ENCODE data around the gene DBN1.
A peak's percentile ranks its signal among the peaks of the same experiment; 100 is the strongest.

DBN1 gene

DNA sequence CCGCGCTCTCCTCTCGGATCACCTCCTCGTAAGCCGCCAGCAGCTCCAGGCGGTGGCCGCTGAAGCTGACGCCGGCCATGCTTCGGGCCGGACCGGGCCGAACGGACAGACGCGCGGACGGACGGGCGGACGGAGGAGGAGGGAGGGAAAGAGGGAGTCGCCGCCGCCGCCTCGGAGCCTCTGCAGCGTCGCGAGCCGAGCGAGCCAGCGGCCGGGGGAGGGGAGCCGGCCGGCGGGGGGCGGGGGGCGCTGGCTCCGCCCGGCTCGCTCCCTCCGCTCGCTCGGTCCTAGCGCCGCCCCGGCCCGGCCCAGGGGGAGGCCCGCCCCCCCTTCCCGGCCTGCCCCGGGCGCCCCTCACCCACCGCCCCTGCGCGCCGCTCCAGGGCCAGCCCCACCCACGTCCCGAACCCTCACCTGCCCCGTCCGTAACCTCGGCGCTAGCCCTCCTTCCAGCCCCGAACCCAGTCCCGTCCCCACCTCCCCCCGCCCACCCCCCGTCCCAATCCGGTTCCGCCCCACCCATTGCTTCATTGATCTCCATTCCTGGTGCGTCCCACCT lies at the start of gene DBN1:
Gene DBN1 (minus strand): TSS at position 192 of the 559 bp plus-strand sequence. CDS start 113 bp downstream, at position 79.
- no peak for DNase-seq (ENCODE audit: low read depth in 2 of 2)

DNA sequence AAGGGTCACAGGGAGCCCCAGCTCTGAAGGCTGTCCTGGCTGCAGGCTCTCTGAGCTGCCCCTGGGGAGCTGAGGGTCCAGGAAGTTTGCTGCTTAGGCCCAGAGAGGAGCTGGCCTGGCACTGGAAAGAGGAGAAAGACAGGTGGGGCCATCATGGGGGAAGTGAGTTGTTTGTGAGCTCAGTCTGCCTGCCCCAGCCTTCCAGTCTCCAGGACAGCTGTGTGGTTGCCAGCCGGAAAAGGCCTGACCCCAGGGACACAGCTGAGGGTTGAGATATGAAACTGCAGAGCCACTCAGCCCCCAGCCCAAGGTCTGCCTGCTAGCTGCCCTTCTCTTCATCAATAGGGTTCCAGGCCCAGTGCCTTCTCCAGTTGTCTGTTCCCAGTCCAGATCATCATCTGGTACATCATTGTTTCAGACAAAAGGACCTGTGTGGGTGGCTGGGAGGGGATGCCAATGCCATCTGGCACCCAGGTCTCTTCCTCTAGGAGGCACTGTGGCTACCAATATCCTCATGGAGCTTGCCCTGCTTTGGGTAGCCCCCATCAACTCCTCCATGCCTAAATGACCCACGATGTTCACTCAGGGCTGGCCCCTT lies 47.6 kb upstream of the DBN1 start:
- no peak for DNase-seq (ENCODE audit: low read depth in 2 of 2)

GRCh38 chr5:177520271-177520670 lies 46.8 kb upstream of the DBN1 start:
- DNase-seq (ENCODE audit: low read depth in 2 of 2), result no peak

DNA sequence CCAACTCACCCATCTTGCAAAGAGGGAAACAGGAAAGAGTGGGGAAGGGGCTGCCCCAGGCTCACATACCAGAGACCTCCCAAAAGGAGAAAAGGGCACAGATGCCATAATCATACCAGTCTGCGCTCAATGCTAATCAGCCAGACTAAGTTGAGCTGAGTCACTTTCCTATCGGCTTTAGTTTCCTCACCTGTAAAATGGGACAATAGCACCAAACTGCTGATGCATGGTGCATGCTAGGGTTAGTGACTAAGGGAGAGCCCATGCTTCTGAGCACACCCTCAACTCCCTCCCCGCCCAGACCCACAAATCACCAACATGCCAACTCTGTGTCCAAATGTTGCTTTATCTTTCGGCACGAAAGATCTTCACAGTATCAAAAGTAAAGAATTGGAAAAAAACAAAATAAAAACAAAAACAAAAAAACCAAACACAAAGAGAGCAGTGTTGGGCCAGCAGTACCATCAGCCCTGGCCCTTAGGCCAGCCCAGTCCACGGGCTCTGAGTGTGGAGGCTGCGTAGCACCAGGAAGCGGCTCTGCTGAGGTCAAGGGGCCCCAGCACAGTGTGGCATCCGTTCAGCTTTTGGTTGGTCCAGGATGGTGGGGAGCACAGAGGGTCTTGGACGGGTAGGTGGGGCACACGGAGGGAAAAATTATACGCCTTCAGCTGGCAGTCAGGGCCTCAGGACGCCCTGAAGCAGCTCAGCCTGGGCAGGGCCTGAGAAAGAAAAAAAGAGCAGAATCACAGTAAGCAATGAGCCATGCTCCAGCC lies 46.2 kb upstream of the DBN1 start:
- no peak for DNase-seq (ENCODE audit: low read depth in 2 of 2)

DNA sequence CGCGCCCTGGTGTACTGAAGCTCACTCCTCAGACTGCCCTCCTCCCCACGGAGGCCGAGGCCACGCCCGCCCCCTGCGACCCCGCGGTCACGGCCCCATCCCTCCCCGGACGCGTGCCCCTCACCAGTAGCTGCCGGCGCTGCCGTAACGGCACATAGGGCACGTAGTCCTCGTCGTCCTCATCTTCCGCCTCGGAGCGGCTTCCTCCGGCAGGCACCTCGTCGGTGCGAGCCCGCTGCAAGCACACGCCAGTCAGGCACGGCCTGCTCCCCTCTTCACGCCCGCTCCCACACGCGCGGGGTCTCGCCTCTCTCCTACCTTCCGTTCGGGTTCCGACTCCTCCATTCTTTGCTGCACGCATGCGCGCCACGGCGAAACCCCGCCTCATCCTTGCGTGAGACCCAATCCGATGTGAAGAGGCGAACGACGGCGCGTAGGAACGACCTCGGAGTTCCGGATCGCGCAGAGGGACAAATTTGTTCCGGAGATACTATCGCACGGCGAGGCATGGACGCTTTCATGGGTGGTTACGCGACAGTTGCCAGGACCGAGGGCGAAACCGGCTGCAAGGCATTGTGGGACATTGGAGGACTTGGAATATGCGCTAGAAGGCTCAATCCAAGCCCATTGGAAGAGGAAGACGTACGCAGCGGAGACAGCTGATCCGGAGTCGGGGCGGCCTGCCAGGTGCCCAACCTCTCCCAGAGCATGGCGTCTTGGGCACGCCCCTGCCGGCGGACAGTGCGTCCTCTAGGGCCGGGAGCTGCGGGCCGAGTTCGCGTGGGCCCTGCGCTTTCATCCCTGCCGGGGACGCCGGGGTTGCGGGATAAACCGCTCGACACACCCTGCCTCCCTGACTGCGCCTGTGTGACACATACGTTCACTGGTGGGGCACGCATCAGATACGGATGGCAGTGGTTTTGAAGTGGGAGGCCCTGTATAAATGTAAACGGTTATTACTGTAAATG lies 43.5 kb upstream of the DBN1 start, which contains the start of gene DDX41:
Gene DDX41 (minus strand): TSS at position 361 of the 968 bp plus-strand sequence. CDS start 16 bp downstream, at position 345.
- DNase-seq (ENCODE audit: low read depth in 2 of 2), result peak; percentile 90

DNA sequence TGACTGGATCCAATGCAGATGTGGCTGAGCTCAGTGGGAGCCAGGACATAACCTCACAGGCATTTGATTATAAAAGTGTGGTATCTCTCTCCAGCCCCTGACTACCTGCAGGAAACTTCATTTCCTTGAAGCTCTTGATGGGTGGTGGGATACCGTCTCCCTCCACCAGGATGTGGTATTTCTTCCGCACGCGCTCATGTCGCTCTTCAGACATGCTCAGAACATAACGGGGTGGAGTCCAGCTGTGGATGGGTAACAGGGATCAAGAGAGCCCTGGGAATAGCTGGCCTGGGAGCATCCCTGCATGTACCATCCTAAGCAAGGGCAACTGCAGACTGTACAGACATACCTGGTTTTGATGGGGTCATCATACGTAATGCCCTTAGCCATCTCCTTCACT lies 42.1 kb upstream of the DBN1 start:
- DNase-seq (ENCODE audit: low read depth in 2 of 2), result no peak

DNA sequence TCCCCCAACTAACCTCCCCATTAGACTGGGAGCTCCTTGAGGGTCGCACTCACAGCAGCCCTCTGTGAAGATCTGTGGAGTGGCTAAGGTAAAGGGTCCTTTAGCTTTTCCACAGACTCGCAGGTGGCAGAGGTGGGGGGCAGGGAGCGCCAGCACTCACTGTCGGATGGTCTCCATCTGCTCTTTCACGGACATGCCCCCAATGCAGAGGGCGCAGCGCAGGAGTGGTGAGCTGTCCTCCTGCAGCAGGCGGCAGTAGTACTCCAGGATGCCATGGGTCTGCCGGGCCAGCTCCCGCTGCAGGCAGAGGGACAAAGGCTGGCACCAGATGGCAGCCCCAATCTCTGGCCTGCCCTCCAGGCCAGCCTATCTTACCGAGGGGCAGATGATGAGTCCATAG lies 41.1 kb upstream of the DBN1 start:
- no peak for DNase-seq (ENCODE audit: low read depth in 2 of 2)

DNA sequence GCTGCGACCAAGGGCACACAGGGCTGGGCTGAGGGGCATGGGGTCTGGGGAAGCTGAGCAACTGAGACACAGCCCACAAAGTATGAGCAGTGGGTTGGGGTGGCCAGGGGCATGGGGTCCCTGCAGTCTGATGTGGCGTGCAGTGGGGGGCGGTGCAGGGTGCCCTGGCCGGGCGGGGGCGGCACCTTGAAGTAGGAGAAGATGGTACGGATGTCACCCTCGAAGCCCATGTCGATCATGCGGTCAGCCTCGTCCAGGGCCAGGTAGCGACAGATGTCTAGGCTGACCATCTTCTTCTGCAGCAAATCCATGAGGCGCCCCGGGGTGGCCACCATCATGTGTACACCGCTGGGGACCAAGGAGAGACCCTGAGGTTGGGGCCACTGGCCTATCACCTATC lies 40.1 kb upstream of the DBN1 start:
- no peak for DNase-seq (ENCODE audit: low read depth in 2 of 2)

DNA sequence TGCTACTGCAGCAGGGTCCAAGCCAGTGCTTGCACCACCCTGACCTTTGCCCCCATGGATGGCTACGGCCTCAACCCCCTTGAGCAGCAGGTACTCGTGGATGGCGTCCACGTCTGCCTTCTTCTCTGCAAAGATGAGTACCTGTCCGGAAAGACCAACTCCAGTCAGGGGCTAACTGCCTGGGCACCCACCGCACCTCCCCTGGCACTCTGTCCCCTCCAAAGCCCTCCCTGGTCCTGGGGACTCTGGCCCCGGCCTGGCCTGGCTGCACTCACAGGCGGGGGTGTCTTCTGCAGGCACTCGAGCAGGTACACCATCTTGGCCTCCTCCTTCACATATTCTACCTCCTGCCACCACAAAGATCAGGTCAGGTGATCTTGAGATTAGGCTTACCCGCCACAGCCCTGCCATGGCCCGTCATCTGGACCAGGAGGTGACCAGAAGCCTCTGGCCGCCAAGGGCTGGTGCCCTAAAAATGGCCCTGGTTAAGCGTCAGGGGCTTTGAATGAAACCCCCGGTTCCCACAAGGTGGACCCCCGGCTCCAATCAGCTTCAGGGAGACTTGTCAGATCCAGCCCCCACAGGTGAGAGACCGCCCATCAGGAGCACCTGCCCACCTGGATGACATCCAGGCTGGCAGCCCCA lies 39.4 kb upstream of the DBN1 start:
- no peak for DNase-seq (ENCODE audit: low read depth in 2 of 2)

- DNase-seq (ENCODE audit: low read depth in 2 of 2), result no peak
Measured at GRCh38 chr5:177511796-177512675, 38.6 kb upstream of the DBN1 start.

- no peak for DNase-seq (ENCODE audit: low read depth in 2 of 2)
Measured at GRCh38 chr5:177511181-177511580, 37.7 kb upstream of the DBN1 start.

DNA sequence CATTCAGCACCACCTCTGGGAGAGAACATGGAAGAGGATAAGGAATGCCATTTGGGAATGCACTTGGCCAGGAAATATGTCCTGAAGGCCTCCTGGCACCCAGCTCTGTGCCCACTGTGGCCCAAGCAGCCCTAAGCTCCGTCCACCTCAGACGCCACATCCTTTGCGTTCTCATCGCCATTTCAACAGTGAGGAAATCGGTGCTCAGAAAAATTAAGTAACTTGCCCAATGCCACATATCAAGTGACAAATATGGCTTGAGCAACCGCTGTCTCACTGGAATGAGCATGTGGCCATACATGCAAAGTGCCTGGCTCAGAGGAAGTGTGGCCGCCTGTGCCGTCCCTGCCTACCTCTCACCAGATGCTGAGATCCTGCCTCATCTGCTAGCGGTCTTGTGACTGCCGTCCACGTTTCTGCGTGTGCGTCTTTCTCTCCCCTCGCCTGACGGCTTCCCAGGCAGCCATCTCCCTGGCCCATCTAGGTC lies 37.2 kb upstream of the DBN1 start:
- no peak for DNase-seq (ENCODE audit: low read depth in 2 of 2)

GRCh38 chr5:177509991-177510566 lies 36.6 kb upstream of the DBN1 start:
- no peak for DNase-seq (ENCODE audit: low read depth in 2 of 2)

DNA sequence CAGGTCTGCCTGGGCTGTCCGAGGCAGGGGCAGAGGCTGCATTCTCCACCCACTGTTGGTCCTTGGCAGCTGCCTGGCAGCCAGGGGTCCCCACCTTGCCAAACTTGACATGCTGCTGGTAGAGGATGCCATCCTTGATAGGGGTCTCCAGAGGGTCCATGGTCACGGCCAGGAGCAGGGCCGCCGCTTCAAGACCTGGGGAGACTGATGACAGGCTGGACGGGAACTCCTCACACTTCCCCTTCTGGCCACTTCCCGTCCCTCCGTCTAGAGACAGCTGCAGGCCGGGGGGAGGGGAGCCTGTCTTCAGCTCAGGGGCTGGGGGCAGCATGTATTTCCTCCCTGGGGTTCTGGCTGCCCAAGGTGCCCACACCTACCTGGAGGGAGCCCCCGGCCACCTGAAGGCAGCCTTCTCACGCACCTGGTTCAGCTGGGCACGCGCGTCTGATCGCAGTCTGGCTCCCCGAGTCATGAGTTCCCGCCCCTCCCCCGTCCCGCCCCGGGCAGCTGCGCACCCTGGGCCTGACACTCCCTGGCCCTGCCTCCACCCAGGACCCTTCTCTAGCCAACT lies 36.0 kb upstream of the DBN1 start, which contains the start of gene DOK3:
Gene DOK3 (minus strand): TSS at position 446 of the 571 bp plus-strand sequence. CDS start 286 bp downstream, at position 160.
- DNase-seq (ENCODE audit: low read depth in 2 of 2), result no peak

- DNase-seq (ENCODE audit: low read depth in 2 of 2), result no peak
Measured at GRCh38 chr5:177508837-177509236, 35.4 kb upstream of the DBN1 start.

DNA sequence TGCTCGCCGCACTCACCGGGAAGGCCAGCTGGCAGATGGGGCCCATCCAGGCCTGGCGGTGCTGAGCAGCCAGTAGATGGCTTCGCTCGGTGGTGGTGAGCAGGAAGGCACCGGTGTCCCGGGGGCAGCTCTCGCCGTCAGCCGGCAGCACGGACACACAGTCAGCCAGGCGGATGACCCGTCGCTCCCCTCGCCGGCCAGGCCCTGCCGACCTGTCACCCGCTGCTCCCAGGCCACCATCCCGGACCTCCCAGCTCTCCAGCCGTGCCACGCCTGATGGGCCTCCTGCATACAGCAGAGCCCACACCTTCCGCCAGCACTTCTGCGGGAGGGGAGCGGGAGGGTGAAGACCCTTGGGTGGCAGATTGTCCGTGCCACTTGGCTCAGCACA lies 34.8 kb upstream of the DBN1 start:
- DNase-seq (ENCODE audit: low read depth in 2 of 2), result no peak

DNA sequence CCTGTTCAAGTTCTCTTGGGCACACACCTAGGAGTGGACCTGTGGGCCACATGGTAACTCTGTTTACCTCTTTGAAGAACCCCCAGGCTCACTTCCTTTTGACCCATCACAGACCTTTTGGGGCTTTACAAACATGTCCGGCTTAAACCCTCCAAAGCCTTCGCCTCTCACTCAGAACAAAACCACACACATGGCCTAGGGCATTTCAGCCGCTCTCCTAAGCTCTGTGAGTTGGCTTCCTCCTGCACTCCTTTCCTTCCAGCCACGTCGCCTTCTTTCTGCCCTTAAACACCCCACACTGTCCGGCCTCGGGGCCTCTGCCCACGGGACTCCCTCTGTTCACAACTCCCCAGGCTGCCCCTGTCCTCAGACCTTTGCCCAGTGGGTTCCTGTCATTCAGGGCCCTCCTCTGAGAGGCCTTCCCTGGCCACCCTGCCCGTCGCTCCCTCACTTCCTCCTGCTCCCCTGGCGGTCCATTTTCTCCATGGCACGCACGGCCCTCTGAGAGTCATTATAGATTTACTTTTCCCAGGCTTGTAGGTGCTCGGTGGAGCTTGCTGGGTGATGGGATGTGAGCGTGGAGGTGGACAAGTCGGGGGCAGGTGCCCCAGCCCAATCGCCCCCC lies 34.3 kb upstream of the DBN1 start:
- DNase-seq (ENCODE audit: low read depth in 2 of 2), result no peak

GRCh38 chr5:177507165-177507564 lies 33.7 kb upstream of the DBN1 start:
- no peak for DNase-seq (ENCODE audit: low read depth in 2 of 2)

DNA sequence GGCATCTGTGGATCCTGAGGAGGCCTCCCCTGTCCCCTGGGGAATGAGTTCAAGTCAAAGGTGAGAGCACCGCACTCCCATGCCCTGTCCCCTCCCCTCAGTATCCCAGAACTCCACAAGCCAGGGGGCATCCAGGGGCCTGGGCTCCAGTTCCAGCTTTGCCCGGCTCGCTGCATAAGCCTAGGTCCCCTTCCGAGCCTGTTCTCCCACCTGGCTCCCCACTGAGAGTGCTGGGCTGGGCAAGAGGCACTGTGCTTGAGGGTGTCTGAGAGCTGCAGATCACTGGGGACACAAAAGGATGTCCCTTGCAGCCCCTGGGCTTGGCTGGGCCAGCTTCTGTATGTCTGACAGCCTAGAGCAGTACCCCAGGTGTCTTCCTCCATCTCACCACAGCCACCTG lies 31.6 kb upstream of the DBN1 start:
- no peak for DNase-seq (ENCODE audit: low read depth in 2 of 2)

Measured in stimulated activated CD8-positive, alpha-beta memory T cell treated with anti-CD3 and anti-CD28 coated beads, Interleukin-2, amount 100 ng/mL, for 1 hour (primary cell).